ENCODE data around the gene FARS2.

DNA sequence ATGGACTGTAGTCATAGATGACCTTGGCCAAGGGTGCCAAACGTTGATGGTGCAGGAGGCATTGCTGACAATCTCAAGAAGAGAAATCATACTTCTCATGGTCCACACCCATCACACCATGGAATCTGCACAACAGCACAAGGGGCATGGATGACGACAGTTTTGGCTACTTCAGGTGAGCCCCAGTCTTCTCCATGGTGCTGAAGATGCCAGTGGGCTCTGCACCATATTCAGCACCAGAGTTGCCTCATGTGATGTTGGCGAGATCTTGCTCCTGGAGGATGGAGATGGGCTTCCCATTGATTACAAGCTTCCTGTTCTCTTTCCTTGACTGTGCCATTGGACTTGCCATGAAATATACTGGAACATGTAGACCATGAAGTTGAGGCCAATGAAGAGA is 556.6 kb downstream of the FARS2 start:
- TF ChIP-seq, protein P1, sequence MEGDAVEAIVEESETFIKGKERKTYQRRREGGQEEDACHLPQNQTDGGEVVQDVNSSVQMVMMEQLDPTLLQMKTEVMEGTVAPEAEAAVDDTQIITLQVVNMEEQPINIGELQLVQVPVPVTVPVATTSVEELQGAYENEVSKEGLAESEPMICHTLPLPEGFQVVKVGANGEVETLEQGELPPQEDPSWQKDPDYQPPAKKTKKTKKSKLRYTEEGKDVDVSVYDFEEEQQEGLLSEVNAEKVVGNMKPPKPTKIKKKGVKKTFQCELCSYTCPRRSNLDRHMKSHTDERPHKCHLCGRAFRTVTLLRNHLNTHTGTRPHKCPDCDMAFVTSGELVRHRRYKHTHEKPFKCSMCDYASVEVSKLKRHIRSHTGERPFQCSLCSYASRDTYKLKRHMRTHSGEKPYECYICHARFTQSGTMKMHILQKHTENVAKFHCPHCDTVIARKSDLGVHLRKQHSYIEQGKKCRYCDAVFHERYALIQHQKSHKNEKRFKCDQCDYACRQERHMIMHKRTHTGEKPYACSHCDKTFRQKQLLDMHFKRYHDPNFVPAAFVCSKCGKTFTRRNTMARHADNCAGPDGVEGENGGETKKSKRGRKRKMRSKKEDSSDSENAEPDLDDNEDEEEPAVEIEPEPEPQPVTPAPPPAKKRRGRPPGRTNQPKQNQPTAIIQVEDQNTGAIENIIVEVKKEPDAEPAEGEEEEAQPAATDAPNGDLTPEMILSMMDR (tag by site-specific recombination; IDR thresholded peaks at IDR 0.05): no peak
- no peak for TF ChIP-seq ZNF654 (tag by site-specific recombination; IDR thresholded peaks at IDR 0.05; ENCODE audit: low read depth)
- TF ChIP-seq ZFP3 (tag by site-specific recombination; IDR thresholded peaks at IDR 0.05; ENCODE audit: low read depth): no peak
- no peak for TF ChIP-seq ZNF549 (tag by site-specific recombination; IDR thresholded peaks at IDR 0.05)
- no peak for TF ChIP-seq SETDB1 (IDR thresholded peaks at IDR 0.05; ENCODE audit: insufficient read length, low read length)
- TF ChIP-seq ZNF600 (tag by site-specific recombination; IDR thresholded peaks at IDR 0.05): no peak
- TF ChIP-seq ZNF155 (tag by site-specific recombination; IDR thresholded peaks at IDR 0.05): no peak
- TF ChIP-seq, protein P2, sequence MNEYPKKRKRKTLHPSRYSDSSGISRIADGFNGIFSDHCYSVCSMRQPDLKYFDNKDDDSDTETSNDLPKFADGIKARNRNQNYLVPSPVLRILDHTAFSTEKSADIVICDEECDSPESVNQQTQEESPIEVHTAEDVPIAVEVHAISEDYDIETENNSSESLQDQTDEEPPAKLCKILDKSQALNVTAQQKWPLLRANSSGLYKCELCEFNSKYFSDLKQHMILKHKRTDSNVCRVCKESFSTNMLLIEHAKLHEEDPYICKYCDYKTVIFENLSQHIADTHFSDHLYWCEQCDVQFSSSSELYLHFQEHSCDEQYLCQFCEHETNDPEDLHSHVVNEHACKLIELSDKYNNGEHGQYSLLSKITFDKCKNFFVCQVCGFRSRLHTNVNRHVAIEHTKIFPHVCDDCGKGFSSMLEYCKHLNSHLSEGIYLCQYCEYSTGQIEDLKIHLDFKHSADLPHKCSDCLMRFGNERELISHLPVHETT (tag by site-specific recombination; IDR thresholded peaks at IDR 0.05): no peak
- no peak for TF ChIP-seq HOXA7 (CRISPR knock-in tag; IDR thresholded peaks at IDR 0.05; ENCODE audit: borderline replicate concordance)
- TF ChIP-seq ZNF658 (tag by site-specific recombination; IDR thresholded peaks at IDR 0.05): no peak
